GM12878 (cell line): Measurements from ENCODE around the gene ASB4. TPM values are rescaled to one million over a fixed set of nuclear protein-coding genes. Genes with fewer than 3 reads are reported as not detected.

ENCODE experiments used
- ATAC-seq: fragments of 200-7000 bp; cut with Tn5 transposase; 3 replicates; pipeline ENCODE4 v1.9.1; 2020; ENCODE audit warnings: mild to moderate bottlenecking, moderate library complexity
- BruUV-seq: library from RNA; stranded (reverse); fragments of 400-500 nt; replicated peaks from 2 replicates; lab custom pipeline; 2021; lab: Mats Ljungman, UMichigan
- CTCF ChIA-PET: fragments of 300-600 bp; sonication (Branson Sonifier 250); formaldehyde crosslinking; extraction: SDS; loops from one replicate; lab custom pipeline; 2021; ENCODE audit warnings: inconsistent platforms; lab: Yijun Ruan, JAX
- POLR2A ChIA-PET: fragments of 350-600 bp; formaldehyde crosslinking; extraction: SDS; loops from one replicate; lab custom pipeline; 2021; ENCODE audit warnings: inconsistent platforms; lab: Charles Lee
- RAD21 ChIA-PET: fragments of 300-600 bp; sonication (Branson Sonifier 250); formaldehyde crosslinking; loops from one replicate; lab custom pipeline; 2023; ENCODE audit warnings: antibody characterized with exemption; ENCODE audit not compliant: unreplicated experiment; lab: Charles Lee
- SMC1A ChIA-PET: fragments of 300-600 bp; sonication (Branson Sonifier 250); formaldehyde crosslinking; loops from one replicate; lab custom pipeline; 2023; ENCODE audit not compliant: unreplicated experiment, uncharacterized antibody; lab: Charles Lee
- DNase-seq: peaks from one replicate; pipeline ENCODE4 v3.0.0-alpha.2; 2011; ENCODE audit warnings: low read depth, low spot score
- FAIRE-seq: peaks from 3 replicates; lab custom pipeline; 2011; peaks lifted over from hg19 to GRCh38; lab: Jason Lieb, UNC
- H2AFZ ChIP-seq: 2 replicates; pipeline ENCODE4 v1.6.0; 2011; ENCODE audit warnings: low read depth, low read length, control low read depth; ENCODE audit not compliant: control insufficient read depth
- H3K27ac ChIP-seq: 2 replicates; pipeline ENCODE4 v1.5.1; 2011; ENCODE audit warnings: control low read depth; ENCODE audit not compliant: control insufficient read depth, insufficient read depth
- H3K27me3 ChIP-seq, 2 experiments: replicated peaks in 1 of 2; 2 replicates each; pipeline versions ENCODE4 v1.6.0 to v1.6.1; 2011; ENCODE audit warnings: low read length in 1 of 2; ENCODE audit not compliant: control insufficient read depth in 2 of 2, insufficient read depth in 2 of 2
- H3K36me3 ChIP-seq, 2 experiments: 2 replicates each; pipeline ENCODE4 v1.5.1; 2011; ENCODE audit warnings: low read length in 1 of 2; ENCODE audit not compliant: control insufficient read depth in 2 of 2, insufficient read depth in 2 of 2
- H3K4me1 ChIP-seq: 2 replicates; pipeline ENCODE4 v1.6.1; 2011; ENCODE audit warnings: mild to moderate bottlenecking, low read length, moderate library complexity, mixed read lengths; ENCODE audit not compliant: control insufficient read depth, insufficient read depth
- H3K4me2 ChIP-seq: 2 replicates; pipeline ENCODE4 v1.6.0; 2011; ENCODE audit warnings: control low read depth; ENCODE audit not compliant: control insufficient read depth, insufficient read depth
- H3K4me3 ChIP-seq: fragments of 200-600 bp; sonication (generic); 2 replicates; pipeline ENCODE4 v1.5.1; 2016
- H3K79me2 ChIP-seq: 2 replicates; pipeline ENCODE4 v1.6.0; 2011; ENCODE audit warnings: low read length; ENCODE audit not compliant: control insufficient read depth, insufficient read depth
- H3K9ac ChIP-seq: 2 replicates; pipeline ENCODE4 v1.8.0; 2011; ENCODE audit warnings: low read length, control low read depth, mixed read lengths; ENCODE audit not compliant: control insufficient read depth, insufficient read depth
- H3K9me3 ChIP-seq: replicated peaks from 3 replicates; pipeline ENCODE4 v1.5.1; 2011; ENCODE audit warnings: mild to moderate bottlenecking, low read length; ENCODE audit not compliant: control insufficient read depth, insufficient read depth
- H4K20me1 ChIP-seq: 2 replicates; pipeline ENCODE4 v1.6.0; 2011; ENCODE audit not compliant: control insufficient read depth, insufficient read depth
- BCL11A ChIP-seq: IDR thresholded peaks from 2 replicates; pipeline ENCODE4 v1.6.1; 2011; ENCODE audit warnings: low read depth, low read length
- EED ChIP-seq: sonication (generic); IDR thresholded peaks from 2 replicates; pipeline ENCODE4 v1.6.1; 2016; ENCODE audit warnings: antibody characterized with exemption, low read depth
- JUND ChIP-seq: IDR thresholded peaks from 2 replicates; pipeline ENCODE4 v1.6.1; 2012; ENCODE audit warnings: low read depth, mild to moderate bottlenecking, low read length, improper control_type of control experiment, moderate library complexity
- NFXL1 ChIP-seq: fragments of 450-650 bp; IDR thresholded peaks from 2 replicates; pipeline ENCODE4 v1.6.1; 2017; ENCODE audit warnings: antibody characterized with exemption, mild to moderate bottlenecking, borderline replicate concordance
- NFYA ChIP-seq: IDR thresholded peaks from 2 replicates; pipeline ENCODE4 v1.6.1; 2011; ENCODE audit warnings: low read depth, mild to moderate bottlenecking, low read length, improper control_type of control experiment, borderline replicate concordance
- NR2C1 ChIP-seq: fragments of 450-650 bp; IDR thresholded peaks from 2 replicates; pipeline ENCODE4 v1.6.1; 2017; ENCODE audit warnings: antibody characterized with exemption, mild to moderate bottlenecking, moderate library complexity
- RELB ChIP-seq: fragments of 450-650 bp; IDR thresholded peaks from 2 replicates; pipeline ENCODE4 v1.6.1; 2017; ENCODE audit warnings: low read depth, mild to moderate bottlenecking, moderate library complexity
- SMAD5 ChIP-seq: IDR thresholded peaks from 2 replicates; pipeline ENCODE4 v1.6.1; 2016; ENCODE audit warnings: antibody characterized with exemption, low read depth
- SMARCA5 ChIP-seq: fragments of 450-650 bp; IDR thresholded peaks from 2 replicates; pipeline ENCODE4 v1.6.1; 2017; ENCODE audit warnings: mild to moderate bottlenecking
- SRF ChIP-seq, 2 experiments: IDR thresholded peaks; 2 replicates each; pipeline ENCODE4 v1.6.1; 2011; ENCODE audit warnings: low read depth in 2 of 2, low read length in 2 of 2, mild to moderate bottlenecking in 1 of 2, moderate library complexity in 1 of 2
- TARDBP ChIP-seq: IDR thresholded peaks from 2 replicates; pipeline ENCODE4 v1.6.1; 2016; ENCODE audit warnings: borderline replicate concordance
- ZNF24 ChIP-seq: fragments of 450-650 bp; IDR thresholded peaks from 2 replicates; pipeline ENCODE4 v1.6.1; 2017; ENCODE audit warnings: antibody characterized with exemption, mild to moderate bottlenecking
- ZNF622 ChIP-seq: fragments of 450-650 bp; IDR thresholded peaks from 2 replicates; pipeline ENCODE4 v1.6.1; 2017; ENCODE audit warnings: mild to moderate bottlenecking, inconsistent platforms
- WGBS: methylation state at CpG from one replicate; pipeline ENCODE4 v1.1.6; 2016; ENCODE audit warnings: low lambda C conversion rate; ENCODE audit not compliant: insufficient replicate concordance, insufficient coverage; ENCODE audit errors: missing lambda C conversion rate; 5-methylcytosine and 5-hydroxymethylcytosine counted together
- in situ Hi-C: fragments of 300-500 bp; cut with MboI; formaldehyde crosslinking; loops from 9 replicates; pipeline ENCODE4 v1.14.3; 2018; ENCODE audit warnings: mixed read lengths
- intact Hi-C: fragments of 100-400 bp; cut with micrococcal nuclease; formaldehyde crosslinking; loops from one replicate; pipeline ENCODE4 v1.14.2; 2022; ENCODE audit not compliant: unreplicated experiment
- polyA plus RNA-seq, 11 experiments: library from polyadenylated mRNA; depleted of rRNA in 4 of 11; unstranded in 6 of 11; stranded (reverse) in 5 of 11; fragments of >200 nt; fragmentation: Nextera tagmentation in 4 of 11; fragmentation: Illumina TruSeq in 1 of 11; extraction: Ambion mirVana in 4 of 11; extraction: Trizol in 1 of 11; gene quantifications; 1 replicate in 1 of 11; 2 replicates in 10 of 11; pipeline versions ENCODE4 v1.2.1 to v1.2.3, GENCODE V29; 2011 to 2016; ENCODE audit warnings: inconsistent platforms in 2 of 11, missing spikeins in 2 of 11, low read depth in 1 of 11
- total RNA-seq, 4 experiments: library from RNA; depleted of rRNA in 3 of 4; stranded (reverse); fragments of >200 nt in 3 of 4; fragmentation: Illumina TruSeq in 1 of 4; extraction: Trizol in 1 of 4; gene quantifications; 2 replicates each; pipeline versions ENCODE4 v1.2.1 to v1.2.3, GENCODE V29; 2013 to 2021
- TF ChIP-seq, protein P1 (sequence below): fragments of 150-350 bp; IDR thresholded peaks from 2 replicates; pipeline ENCODE4 v1.6.1; 2016; ENCODE audit warnings: low read depth, low read length
- TF ChIP-seq, protein P2 (sequence below): IDR thresholded peaks from 2 replicates; pipeline ENCODE4 v1.6.1; 2012; ENCODE audit warnings: mild to moderate bottlenecking, low read depth, low read length
- TF ChIP-seq, protein P3 (sequence below): fragments of 450-650 bp; IDR thresholded peaks from 2 replicates; pipeline ENCODE4 v1.6.1; 2014; ENCODE audit warnings: mild to moderate bottlenecking

The ASB4 gene
- total and polyA plus RNA-seq, 10 of the 15 experiments (the other 5 are each of a cell fraction or from before 2014, with no cell fraction given), result 0.12 to 1.1 TPM; not detected in 8

DNA sequence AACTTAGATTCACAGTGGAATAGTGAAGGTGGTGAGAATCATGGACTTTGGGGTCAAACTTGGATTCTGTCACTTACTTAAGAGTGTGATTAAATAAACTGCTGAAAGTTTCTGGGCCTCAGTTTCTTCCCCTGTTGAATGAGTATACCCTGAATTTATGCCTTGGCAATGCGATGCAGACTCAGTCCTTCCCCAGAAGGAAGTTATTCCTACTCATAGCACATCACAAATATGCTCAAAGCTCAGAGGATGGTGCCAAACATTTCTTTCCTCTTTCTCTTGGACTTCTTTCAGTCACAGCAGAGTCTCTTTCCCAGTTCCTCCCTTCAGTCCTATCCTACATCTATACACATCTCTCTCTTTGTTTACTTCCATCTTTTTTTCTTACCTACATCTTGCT, 45.1 kb downstream of the ASB4 start:
- Histone ChIP-seq H3K36me3 (no peaks in the 10 kb centered on the region), H2AFZ (no peak overlapping the region), H3K4me3 (no peak overlapping the region), H3K27ac (no peak overlapping the region), H3K9me3 (no peaks in the 10 kb centered on the region), H3K4me2 (no peak overlapping the region), H3K9ac (no peak overlapping the region), H3K79me2 (no peaks in the 10 kb centered on the region), H3K27me3 (no peaks in the 10 kb centered on the region), H3K4me1 (no peaks in the 10 kb centered on the region), H4K20me1 (no peaks in the 10 kb centered on the region)
- no peak for FAIRE-seq
- ATAC-seq, result no peak
- RAD21 ChIA-PET, result interaction anchor here (1.0 to 8.2 kb wide), 3 partner anchors 9 to 159 kb away, joined by 3 to 113 read pairs (median 5); no protein-coding TSS in a partner anchor
- no peak for DNase-seq
- 44% methylated on average over 1 of the region's 1 CpG for WGBS
- CTCF ChIA-PET, result interaction anchor here (6.8 to 17.8 kb wide), 2 partner anchors 151 to 159 kb away, joined by 97 to 655 read pairs; no protein-coding TSS in a partner anchor
- SMC1A ChIA-PET, result interaction anchor here (1.5 to 23.7 kb wide), 4 partner anchors 137 to 340 kb away, joined by 3 to 448 read pairs (median 58); no protein-coding TSS in a partner anchor
- no TSS peak for BruUV-seq
- POLR2A ChIA-PET, result no interaction called here
- in situ Hi-C loops, result no loop called here
- intact Hi-C loops, result loop anchor here (5.0 kb wide), 1 partner anchor 341 kb away; no protein-coding TSS in a partner anchor
- TF ChIP-seq EED, result no peak
- TF ChIP-seq, protein P1, sequence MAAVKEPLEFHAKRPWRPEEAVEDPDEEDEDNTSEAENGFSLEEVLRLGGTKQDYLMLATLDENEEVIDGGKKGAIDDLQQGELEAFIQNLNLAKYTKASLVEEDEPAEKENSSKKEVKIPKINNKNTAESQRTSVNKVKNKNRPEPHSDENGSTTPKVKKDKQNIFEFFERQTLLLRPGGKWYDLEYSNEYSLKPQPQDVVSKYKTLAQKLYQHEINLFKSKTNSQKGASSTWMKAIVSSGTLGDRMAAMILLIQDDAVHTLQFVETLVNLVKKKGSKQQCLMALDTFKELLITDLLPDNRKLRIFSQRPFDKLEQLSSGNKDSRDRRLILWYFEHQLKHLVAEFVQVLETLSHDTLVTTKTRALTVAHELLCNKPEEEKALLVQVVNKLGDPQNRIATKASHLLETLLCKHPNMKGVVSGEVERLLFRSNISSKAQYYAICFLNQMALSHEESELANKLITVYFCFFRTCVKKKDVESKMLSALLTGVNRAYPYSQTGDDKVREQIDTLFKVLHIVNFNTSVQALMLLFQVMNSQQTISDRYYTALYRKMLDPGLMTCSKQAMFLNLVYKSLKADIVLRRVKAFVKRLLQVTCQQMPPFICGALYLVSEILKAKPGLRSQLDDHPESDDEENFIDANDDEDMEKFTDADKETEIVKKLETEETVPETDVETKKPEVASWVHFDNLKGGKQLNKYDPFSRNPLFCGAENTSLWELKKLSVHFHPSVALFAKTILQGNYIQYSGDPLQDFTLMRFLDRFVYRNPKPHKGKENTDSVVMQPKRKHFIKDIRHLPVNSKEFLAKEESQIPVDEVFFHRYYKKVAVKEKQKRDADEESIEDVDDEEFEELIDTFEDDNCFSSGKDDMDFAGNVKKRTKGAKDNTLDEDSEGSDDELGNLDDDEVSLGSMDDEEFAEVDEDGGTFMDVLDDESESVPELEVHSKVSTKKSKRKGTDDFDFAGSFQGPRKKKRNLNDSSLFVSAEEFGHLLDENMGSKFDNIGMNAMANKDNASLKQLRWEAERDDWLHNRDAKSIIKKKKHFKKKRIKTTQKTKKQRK, result no peak
- TF ChIP-seq SMARCA5, result no peak
- TF ChIP-seq ZNF622, result no peak
- no peak for TF ChIP-seq ZNF24
- no peak for TF ChIP-seq SRF (IDR thresholded peaks at IDR 0.05; ENCODE audit: low read depth in 2 of 2, low read length in 2 of 2)
- no peak for TF ChIP-seq BCL11A
- TF ChIP-seq, protein P2, sequence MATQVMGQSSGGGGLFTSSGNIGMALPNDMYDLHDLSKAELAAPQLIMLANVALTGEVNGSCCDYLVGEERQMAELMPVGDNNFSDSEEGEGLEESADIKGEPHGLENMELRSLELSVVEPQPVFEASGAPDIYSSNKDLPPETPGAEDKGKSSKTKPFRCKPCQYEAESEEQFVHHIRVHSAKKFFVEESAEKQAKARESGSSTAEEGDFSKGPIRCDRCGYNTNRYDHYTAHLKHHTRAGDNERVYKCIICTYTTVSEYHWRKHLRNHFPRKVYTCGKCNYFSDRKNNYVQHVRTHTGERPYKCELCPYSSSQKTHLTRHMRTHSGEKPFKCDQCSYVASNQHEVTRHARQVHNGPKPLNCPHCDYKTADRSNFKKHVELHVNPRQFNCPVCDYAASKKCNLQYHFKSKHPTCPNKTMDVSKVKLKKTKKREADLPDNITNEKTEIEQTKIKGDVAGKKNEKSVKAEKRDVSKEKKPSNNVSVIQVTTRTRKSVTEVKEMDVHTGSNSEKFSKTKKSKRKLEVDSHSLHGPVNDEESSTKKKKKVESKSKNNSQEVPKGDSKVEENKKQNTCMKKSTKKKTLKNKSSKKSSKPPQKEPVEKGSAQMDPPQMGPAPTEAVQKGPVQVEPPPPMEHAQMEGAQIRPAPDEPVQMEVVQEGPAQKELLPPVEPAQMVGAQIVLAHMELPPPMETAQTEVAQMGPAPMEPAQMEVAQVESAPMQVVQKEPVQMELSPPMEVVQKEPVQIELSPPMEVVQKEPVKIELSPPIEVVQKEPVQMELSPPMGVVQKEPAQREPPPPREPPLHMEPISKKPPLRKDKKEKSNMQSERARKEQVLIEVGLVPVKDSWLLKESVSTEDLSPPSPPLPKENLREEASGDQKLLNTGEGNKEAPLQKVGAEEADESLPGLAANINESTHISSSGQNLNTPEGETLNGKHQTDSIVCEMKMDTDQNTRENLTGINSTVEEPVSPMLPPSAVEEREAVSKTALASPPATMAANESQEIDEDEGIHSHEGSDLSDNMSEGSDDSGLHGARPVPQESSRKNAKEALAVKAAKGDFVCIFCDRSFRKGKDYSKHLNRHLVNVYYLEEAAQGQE, result no peak
- TF ChIP-seq NFYA, result no peak
- TF ChIP-seq, protein P3, sequence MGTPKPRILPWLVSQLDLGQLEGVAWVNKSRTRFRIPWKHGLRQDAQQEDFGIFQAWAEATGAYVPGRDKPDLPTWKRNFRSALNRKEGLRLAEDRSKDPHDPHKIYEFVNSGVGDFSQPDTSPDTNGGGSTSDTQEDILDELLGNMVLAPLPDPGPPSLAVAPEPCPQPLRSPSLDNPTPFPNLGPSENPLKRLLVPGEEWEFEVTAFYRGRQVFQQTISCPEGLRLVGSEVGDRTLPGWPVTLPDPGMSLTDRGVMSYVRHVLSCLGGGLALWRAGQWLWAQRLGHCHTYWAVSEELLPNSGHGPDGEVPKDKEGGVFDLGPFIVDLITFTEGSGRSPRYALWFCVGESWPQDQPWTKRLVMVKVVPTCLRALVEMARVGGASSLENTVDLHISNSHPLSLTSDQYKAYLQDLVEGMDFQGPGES, result no peak
- no peak for TF ChIP-seq NFXL1
- TF ChIP-seq SMAD5, result no peak
- TF ChIP-seq RELB, result no peak
- no peak for TF ChIP-seq JUND
- no peak for TF ChIP-seq NR2C1
- no peak for TF ChIP-seq TARDBP
